ENCODE measurements around the gene NUP54.

The NUP54 gene, protein sequence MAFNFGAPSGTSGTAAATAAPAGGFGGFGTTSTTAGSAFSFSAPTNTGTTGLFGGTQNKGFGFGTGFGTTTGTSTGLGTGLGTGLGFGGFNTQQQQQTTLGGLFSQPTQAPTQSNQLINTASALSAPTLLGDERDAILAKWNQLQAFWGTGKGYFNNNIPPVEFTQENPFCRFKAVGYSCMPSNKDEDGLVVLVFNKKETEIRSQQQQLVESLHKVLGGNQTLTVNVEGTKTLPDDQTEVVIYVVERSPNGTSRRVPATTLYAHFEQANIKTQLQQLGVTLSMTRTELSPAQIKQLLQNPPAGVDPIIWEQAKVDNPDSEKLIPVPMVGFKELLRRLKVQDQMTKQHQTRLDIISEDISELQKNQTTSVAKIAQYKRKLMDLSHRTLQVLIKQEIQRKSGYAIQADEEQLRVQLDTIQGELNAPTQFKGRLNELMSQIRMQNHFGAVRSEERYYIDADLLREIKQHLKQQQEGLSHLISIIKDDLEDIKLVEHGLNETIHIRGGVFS

DNA sequence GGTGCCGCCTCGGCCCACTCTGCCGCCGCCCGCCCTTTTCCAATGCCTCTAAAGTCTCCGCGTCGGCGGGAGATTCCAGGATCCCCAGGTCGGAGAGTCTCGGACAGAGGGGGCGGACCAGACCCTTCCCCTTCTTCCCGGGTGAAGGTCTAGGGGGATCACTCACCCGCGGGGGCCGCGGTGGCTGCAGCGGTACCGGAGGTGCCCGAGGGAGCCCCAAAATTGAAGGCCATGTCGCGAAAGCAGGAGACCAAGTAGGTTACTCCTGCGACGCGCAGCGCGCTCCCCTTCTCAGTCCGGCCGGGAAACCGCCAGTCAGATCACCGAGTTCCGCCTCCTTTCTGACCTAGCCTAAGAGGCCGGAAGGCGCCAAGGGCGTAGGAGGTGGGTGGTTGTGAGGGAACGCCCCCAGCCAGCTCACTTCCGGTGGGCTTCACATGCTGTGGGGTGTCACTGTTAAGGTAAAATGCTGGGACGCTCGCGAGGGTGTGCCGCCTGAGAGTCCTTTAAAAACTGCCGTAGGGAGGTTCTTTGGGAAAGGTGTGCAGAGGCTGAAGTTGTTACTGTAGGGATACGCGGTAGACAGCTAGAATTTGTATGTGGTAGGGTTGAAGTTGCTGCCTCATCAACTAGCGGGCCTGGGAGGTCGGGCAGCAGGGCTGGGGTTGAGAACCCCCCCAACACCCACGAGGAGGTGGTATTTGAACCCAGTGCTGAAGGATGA, at the start of gene NUP54:
Gene NUP54, minus strand, starts transcription at position 256 of the 724 bp plus-strand sequence. Its CDS starts 23 bp downstream, at position 233.
- no peaks in the 10 kb centered on the region for H3K9me3 Mint-ChIP-seq
- peak within 1 kb of the TSS; percentile 97 for H3K4me3 Mint-ChIP-seq
- peaks cover 23% of the 10 kb centered on the region for H3K4me1 Mint-ChIP-seq (ENCODE audit: low read depth)
- peaks cover 5% of the 10 kb centered on the region for H3K27me3 Mint-ChIP-seq (ENCODE audit: low read depth)
- peaks cover 11% of the 10 kb centered on the region for H3K36me3 Mint-ChIP-seq (ENCODE audit: low read depth)
- peak within 1 kb of the TSS; percentile 95 for H3K27ac Mint-ChIP-seq

GRCh38 chr4:76197031-76197743, 49.0 kb upstream of the NUP54 start:
- Mint-ChIP-seq H3K9me3 (peaks cover 6% of the 10 kb centered on the region), H3K27me3 (ENCODE audit: low read depth) (no peaks in the 10 kb centered on the region), H3K27ac (no peak overlapping the region), H3K4me3 (no peak overlapping the region), H3K36me3 (ENCODE audit: low read depth) (peaks cover 16% of the 10 kb centered on the region), H3K4me1 (ENCODE audit: low read depth) (peaks cover 23% of the 10 kb centered on the region)

GRCh38 chr4:76196376-76196775, 48.2 kb upstream of the NUP54 start:
- Mint-ChIP-seq H3K27ac (no peak overlapping the region), H3K4me3 (no peak overlapping the region), H3K4me1 (ENCODE audit: low read depth) (peaks cover 23% of the 10 kb centered on the region), H3K36me3 (ENCODE audit: low read depth) (peaks cover 23% of the 10 kb centered on the region), H3K27me3 (ENCODE audit: low read depth) (no peaks in the 10 kb centered on the region), H3K9me3 (peaks cover 13% of the 10 kb centered on the region)

DNA sequence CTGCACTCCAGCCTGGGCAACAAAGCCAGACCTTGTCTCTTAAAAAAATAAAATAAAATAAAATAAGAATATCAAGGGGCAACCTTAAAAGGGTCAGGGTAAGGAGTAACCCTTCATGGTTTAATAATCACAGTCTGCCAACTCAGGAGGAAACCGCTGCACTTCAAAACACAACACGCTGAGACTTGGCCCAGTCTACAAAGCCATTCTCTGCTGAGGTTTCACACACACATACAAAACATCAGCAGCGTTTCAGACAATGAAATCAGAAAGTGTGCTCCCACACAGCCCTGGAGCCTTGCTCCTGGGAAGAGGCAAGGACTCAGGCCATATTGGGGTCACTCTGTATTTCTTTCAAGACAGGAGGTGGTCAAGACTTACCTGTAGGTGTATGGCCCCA, 47.1 kb upstream of the NUP54 start:
- Mint-ChIP-seq H3K9me3 (peaks cover 15% of the 10 kb centered on the region), H3K36me3 (ENCODE audit: low read depth) (peaks cover 23% of the 10 kb centered on the region), H3K27ac (no peak overlapping the region), H3K4me1 (ENCODE audit: low read depth) (peaks cover 21% of the 10 kb centered on the region), H3K4me3 (no peak overlapping the region), H3K27me3 (ENCODE audit: low read depth) (no peaks in the 10 kb centered on the region)

- peaks cover 15% of the 10 kb centered on the region for H3K4me1 Mint-ChIP-seq (ENCODE audit: low read depth)
- H3K27me3 Mint-ChIP-seq (ENCODE audit: low read depth): no peaks in the 10 kb centered on the region
- H3K9me3 Mint-ChIP-seq: peaks cover 15% of the 10 kb centered on the region
- H3K36me3 Mint-ChIP-seq (ENCODE audit: low read depth): peaks cover 23% of the 10 kb centered on the region
- H3K27ac Mint-ChIP-seq: no peak overlapping the region
- H3K4me3 Mint-ChIP-seq: no peak overlapping the region
Measured at GRCh38 chr4:76194325-76194724, 46.1 kb upstream of the NUP54 start.

GRCh38 chr4:76192236-76192635, 44.0 kb upstream of the NUP54 start:
- H3K27ac Mint-ChIP-seq: no peak overlapping the region
- H3K9me3 Mint-ChIP-seq: peaks cover 15% of the 10 kb centered on the region
- no peak overlapping the region for H3K4me3 Mint-ChIP-seq
- peaks cover 3% of the 10 kb centered on the region for H3K4me1 Mint-ChIP-seq (ENCODE audit: low read depth)
- no peaks in the 10 kb centered on the region for H3K27me3 Mint-ChIP-seq (ENCODE audit: low read depth)
- H3K36me3 Mint-ChIP-seq (ENCODE audit: low read depth): peaks cover 23% of the 10 kb centered on the region

DNA sequence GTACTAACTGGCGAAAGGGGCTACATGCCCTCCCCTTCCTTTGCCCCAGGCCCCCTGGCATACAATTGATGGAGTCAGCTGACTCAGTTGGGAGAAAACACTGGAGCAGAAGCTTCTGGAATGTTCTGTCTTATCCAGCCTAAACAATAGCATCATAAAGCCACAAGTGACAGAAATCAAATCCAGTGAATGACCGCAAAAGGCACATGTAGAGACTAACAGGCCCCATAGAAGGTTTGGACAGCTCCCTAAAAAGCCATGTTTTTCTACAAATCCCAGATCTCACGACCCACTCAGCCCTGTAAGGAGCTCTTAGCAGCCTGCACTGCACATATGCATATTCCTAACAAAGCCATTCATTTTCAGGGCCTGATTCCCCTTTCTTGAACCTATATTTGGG, 40.4 kb upstream of the NUP54 start:
- no peak overlapping the region for H3K4me3 Mint-ChIP-seq
- H3K9me3 Mint-ChIP-seq: peaks cover 15% of the 10 kb centered on the region
- no peaks in the 10 kb centered on the region for H3K27me3 Mint-ChIP-seq (ENCODE audit: low read depth)
- peaks cover 17% of the 10 kb centered on the region for H3K36me3 Mint-ChIP-seq (ENCODE audit: low read depth)
- no peak overlapping the region for H3K27ac Mint-ChIP-seq
- no peaks in the 10 kb centered on the region for H3K4me1 Mint-ChIP-seq (ENCODE audit: low read depth)

DNA sequence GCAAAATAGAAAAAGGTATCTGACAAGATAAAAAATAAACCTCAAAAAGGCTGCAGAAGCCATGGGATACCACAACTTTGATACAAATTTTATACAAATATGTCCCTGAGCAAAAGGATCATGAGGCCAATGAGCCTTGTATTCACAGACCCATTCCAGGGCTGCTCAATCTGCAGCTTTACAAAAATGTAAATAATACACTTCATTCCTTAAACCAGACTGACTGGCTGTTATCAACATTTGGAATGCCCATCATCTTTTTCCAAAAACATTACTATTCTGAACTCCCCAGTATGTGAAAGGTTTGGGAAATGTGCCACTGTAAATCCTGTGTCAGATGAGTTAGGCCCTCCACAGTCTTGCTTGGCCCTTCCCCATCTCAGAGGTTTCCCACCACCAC, 40.0 kb upstream of the NUP54 start:
- Mint-ChIP-seq H3K27ac (no peak overlapping the region), H3K4me3 (no peak overlapping the region), H3K4me1 (ENCODE audit: low read depth) (no peaks in the 10 kb centered on the region), H3K27me3 (ENCODE audit: low read depth) (no peaks in the 10 kb centered on the region), H3K9me3 (peaks cover 15% of the 10 kb centered on the region), H3K36me3 (ENCODE audit: low read depth) (peaks cover 13% of the 10 kb centered on the region)

DNA sequence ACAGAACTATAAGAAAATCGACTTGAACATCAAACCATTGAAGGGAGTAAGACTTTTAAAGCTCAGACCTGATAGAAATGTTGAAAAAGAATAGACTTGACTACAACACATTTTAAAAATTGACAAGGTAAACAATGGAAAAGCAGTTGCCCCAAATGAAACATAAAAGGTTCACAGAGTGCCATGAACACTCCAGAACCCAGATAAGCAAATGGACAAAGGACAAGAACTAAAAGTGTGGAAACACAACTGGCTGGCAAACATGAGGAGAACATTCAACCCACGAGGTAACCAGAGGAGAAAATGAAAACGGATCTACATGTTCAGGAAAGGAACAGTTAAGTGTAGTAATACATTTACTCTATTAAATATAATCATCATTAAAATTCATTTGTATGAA, 39.0 kb upstream of the NUP54 start:
- no peaks in the 10 kb centered on the region for H3K27me3 Mint-ChIP-seq (ENCODE audit: low read depth)
- H3K4me1 Mint-ChIP-seq (ENCODE audit: low read depth): no peaks in the 10 kb centered on the region
- H3K27ac Mint-ChIP-seq: no peak overlapping the region
- no peak overlapping the region for H3K4me3 Mint-ChIP-seq
- H3K9me3 Mint-ChIP-seq: peaks cover 9% of the 10 kb centered on the region
- H3K36me3 Mint-ChIP-seq (ENCODE audit: low read depth): peaks cover 7% of the 10 kb centered on the region

GRCh38 chr4:76182463-76182862, 34.3 kb upstream of the NUP54 start:
- H3K4me1 Mint-ChIP-seq (ENCODE audit: low read depth): no peaks in the 10 kb centered on the region
- H3K36me3 Mint-ChIP-seq (ENCODE audit: low read depth): no peaks in the 10 kb centered on the region
- no peaks in the 10 kb centered on the region for H3K27me3 Mint-ChIP-seq (ENCODE audit: low read depth)
- H3K4me3 Mint-ChIP-seq: no peak overlapping the region
- H3K27ac Mint-ChIP-seq: no peak overlapping the region
- no peaks in the 10 kb centered on the region for H3K9me3 Mint-ChIP-seq

GRCh38 chr4:76179398-76180318, 31.5 kb upstream of the NUP54 start:
- Mint-ChIP-seq H3K4me3 (no peak overlapping the region), H3K36me3 (ENCODE audit: low read depth) (no peaks in the 10 kb centered on the region), H3K9me3 (no peaks in the 10 kb centered on the region), H3K27ac (no peak overlapping the region), H3K4me1 (ENCODE audit: low read depth) (no peaks in the 10 kb centered on the region), H3K27me3 (ENCODE audit: low read depth) (no peaks in the 10 kb centered on the region)

DNA sequence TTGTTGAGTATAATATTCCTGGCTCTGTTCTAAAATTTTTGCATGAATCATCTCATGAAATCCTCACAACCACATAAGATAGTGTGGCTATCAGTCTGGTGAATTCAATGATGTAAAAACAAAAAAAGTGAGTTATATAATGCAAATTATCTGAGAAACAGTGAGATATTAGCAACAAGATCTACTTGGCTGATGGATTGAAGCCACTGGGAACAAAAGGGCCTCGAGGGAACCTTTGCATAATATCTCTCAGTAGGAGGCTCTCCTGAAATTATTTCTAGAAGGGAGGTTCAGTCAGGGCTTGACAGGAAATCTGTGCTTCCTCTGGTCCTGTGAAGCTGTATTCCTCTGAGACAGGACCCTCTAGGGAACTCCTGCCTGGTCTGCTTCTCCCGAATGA, 30.1 kb upstream of the NUP54 start:
- no peak overlapping the region for H3K27ac Mint-ChIP-seq
- H3K4me1 Mint-ChIP-seq (ENCODE audit: low read depth): no peaks in the 10 kb centered on the region
- H3K4me3 Mint-ChIP-seq: no peak overlapping the region
- no peaks in the 10 kb centered on the region for H3K27me3 Mint-ChIP-seq (ENCODE audit: low read depth)
- H3K9me3 Mint-ChIP-seq: no peaks in the 10 kb centered on the region
- H3K36me3 Mint-ChIP-seq (ENCODE audit: low read depth): no peaks in the 10 kb centered on the region

GRCh38 chr4:76177709-76178108, 29.5 kb upstream of the NUP54 start:
- Mint-ChIP-seq H3K4me3 (no peak overlapping the region), H3K27ac (no peak overlapping the region), H3K27me3 (ENCODE audit: low read depth) (no peaks in the 10 kb centered on the region), H3K9me3 (no peaks in the 10 kb centered on the region), H3K4me1 (ENCODE audit: low read depth) (no peaks in the 10 kb centered on the region), H3K36me3 (ENCODE audit: low read depth) (no peaks in the 10 kb centered on the region)

GRCh38 chr4:76175336-76175735, 27.1 kb upstream of the NUP54 start:
- Mint-ChIP-seq H3K9me3 (no peaks in the 10 kb centered on the region), H3K4me3 (no peak overlapping the region), H3K36me3 (ENCODE audit: low read depth) (no peaks in the 10 kb centered on the region), H3K27me3 (ENCODE audit: low read depth) (no peaks in the 10 kb centered on the region), H3K27ac (no peak overlapping the region), H3K4me1 (ENCODE audit: low read depth) (no peaks in the 10 kb centered on the region)

All from T-helper 1 cell treated with Interleukin-12 subunit alpha and Interleukin-12 subunit beta and Interleukin-4 antibody, amounts not matched to agents 30 μg/mL and 1 μg/mL, for 36 hours (primary cell).